HAP-1 (cell line): ENCODE measurements around the gene C1QTNF8.
A peak's percentile ranks its signal among the peaks of the same experiment; 100 is the strongest.

Experiments
- DNase-seq, 2 experiments: peaks; one replicate each; pipeline ENCODE4 v3.0.0-alpha.2; 2016 to 2020; ENCODE audit warnings: low spot score in 2 of 2
- H3K27me3 ChIP-seq: fragments of 250-450 bp; sonication (Bioruptor Pico); 2 replicates; pipeline ENCODE4 v1.5.1; 2020; ENCODE audit warnings: low read depth, mild to moderate bottlenecking, moderate library complexity
- H3K36me3 ChIP-seq: fragments of 250-450 bp; sonication (Bioruptor Pico); replicated peaks from 2 replicates; pipeline ENCODE4 v1.5.1; 2020; ENCODE audit warnings: mild to moderate bottlenecking
- H3K4me1 ChIP-seq: fragments of 250-450 bp; sonication (Bioruptor Pico); 2 replicates; pipeline ENCODE4 v1.5.1; 2020; ENCODE audit warnings: mild to moderate bottlenecking
- H3K4me3 ChIP-seq: fragments of 250-450 bp; sonication (Bioruptor Pico); 2 replicates; pipeline ENCODE4 v1.5.1; 2020; ENCODE audit warnings: mild to moderate bottlenecking, moderate library complexity
- H3K9me3 ChIP-seq: fragments of 250-450 bp; sonication (Bioruptor Pico); 2 replicates; pipeline ENCODE4 v1.5.1; 2020; ENCODE audit warnings: mild to moderate bottlenecking, moderate library complexity
- in situ Hi-C: fragments of 300-500 bp; cut with MboI; formaldehyde crosslinking; loops from 3 replicates; pipeline ENCODE4 v1.14.3; 2020; ENCODE audit warnings: low sequenced_read_pairs, inconsistent platforms, mixed read lengths

C1QTNF8 gene

DNA sequence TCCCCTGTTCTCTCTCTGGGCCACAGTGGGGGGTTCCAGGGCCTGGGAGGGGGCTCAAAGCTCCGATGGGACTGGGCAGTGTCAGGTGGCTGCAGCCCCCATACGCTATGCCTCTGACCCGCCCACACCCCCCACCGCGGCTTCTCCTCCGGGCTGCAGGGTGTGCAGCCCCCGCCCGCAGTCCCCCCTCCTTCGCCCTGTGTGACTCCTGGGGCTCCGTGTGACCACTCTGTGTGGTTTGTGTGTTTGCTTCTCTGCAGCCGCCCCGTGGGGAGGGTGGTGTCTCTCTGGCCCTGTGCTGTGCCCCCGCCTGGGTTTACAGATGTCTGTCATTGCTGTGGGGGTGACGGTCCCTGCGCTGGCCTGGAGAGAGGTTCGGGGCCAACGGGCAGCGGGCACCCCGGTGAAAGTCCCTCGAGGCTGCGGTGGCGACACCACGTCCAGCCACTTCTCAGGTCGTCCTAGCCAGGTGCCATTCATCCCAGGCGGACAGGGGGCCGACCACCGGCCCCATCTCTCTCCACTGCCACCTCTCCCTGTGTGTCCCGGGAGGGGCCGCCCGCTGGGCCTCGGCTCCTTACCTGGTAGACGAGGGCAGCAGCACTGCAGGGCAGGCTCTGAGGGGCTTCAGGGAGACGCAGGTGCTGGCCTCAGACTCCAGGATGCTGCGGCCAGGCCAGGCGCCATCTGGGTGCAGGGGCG is 18.0 kb downstream of the C1QTNF8 start:
- in situ Hi-C loops, result no loop called here
- DNase-seq, result no peak
- H3K4me1 ChIP-seq, result no peaks in the 10 kb centered on the region
- H3K27me3 ChIP-seq, result peaks cover 49% of the 10 kb centered on the region
- H3K9me3 ChIP-seq, result no peaks in the 10 kb centered on the region
- H3K36me3 ChIP-seq, result no peaks in the 10 kb centered on the region
- H3K4me3 ChIP-seq, result no peak overlapping the region

DNA sequence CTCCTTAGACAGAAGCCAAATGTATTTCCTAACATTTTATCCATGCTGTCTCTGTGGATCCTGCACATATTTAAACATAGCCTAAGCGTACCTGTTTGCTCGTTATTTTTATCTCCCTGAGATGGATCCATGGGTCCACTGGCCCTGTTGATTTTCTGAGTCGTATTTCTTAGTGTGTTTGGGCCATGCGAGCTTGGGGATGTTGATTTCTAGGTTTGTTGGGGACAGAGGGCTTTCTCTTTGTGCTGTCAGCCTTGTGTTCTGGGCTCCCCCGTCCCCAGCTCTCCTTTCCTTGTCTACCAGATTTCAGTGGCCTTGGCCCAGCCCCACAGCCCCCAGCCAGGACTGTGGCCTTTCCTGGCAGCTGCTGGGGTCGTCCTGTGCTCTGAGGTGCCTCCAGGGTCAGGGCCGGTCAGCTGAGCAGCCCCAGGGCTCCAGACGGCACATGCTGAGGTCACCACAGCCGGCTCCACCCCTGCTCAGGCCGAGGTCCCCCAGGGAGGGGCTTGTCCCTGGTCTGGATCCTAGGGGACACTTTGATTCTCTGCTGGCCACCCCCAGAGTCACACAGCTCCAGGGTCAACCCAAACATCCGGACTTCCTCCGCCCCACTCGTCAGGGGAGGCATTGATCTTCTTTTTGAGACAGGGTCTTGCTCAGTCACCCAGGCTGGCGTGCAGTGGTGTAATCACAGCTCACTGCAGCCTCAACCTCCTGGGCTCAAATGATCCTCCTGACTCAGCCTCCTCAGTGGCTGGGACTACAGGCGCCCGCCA is 19.1 kb downstream of the C1QTNF8 start:
- Histone ChIP-seq H3K36me3 (no peaks in the 10 kb centered on the region), H3K9me3 (no peaks in the 10 kb centered on the region), H3K4me1 (no peaks in the 10 kb centered on the region), H3K27me3 (peaks cover 47% of the 10 kb centered on the region), H3K4me3 (no peak overlapping the region)
- DNase-seq, result no peak
- in situ Hi-C loops, result no loop called here

DNA sequence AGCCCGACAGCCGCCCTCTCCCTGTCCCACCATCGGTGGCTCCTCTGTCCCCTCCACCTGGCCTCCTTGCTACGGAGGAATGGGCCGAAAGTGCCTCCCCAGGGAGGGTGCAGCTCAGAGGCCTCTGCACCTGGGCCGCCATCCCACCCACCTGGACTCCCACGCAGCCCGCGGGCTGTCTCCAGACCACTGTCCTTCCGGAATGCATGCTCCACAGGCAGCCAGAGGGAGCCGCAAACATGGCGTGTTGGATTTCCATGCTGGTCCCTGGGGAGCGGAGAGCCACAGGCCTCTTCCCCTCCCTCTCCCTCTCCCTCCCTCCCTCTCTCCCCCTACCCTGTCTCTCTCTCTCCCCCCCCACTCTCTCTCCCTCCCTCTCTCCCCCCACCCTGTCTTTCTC is 20.5 kb downstream of the C1QTNF8 start:
- in situ Hi-C loops, result no loop called here
- H3K4me1 ChIP-seq, result no peaks in the 10 kb centered on the region
- no peaks in the 10 kb centered on the region for H3K36me3 ChIP-seq
- DNase-seq, result no peak
- H3K27me3 ChIP-seq, result peaks cover 42% of the 10 kb centered on the region
- H3K9me3 ChIP-seq, result no peaks in the 10 kb centered on the region
- H3K4me3 ChIP-seq, result no peak overlapping the region

GRCh38 chr16:1074379-1074649 is 21.7 kb downstream of the C1QTNF8 start:
- H3K36me3 ChIP-seq, result no peaks in the 10 kb centered on the region
- H3K4me1 ChIP-seq, result no peaks in the 10 kb centered on the region
- no peak for DNase-seq
- in situ Hi-C loops, result no loop called here
- H3K4me3 ChIP-seq, result no peak overlapping the region
- H3K27me3 ChIP-seq, result peaks cover 36% of the 10 kb centered on the region
- H3K9me3 ChIP-seq, result no peaks in the 10 kb centered on the region

DNA sequence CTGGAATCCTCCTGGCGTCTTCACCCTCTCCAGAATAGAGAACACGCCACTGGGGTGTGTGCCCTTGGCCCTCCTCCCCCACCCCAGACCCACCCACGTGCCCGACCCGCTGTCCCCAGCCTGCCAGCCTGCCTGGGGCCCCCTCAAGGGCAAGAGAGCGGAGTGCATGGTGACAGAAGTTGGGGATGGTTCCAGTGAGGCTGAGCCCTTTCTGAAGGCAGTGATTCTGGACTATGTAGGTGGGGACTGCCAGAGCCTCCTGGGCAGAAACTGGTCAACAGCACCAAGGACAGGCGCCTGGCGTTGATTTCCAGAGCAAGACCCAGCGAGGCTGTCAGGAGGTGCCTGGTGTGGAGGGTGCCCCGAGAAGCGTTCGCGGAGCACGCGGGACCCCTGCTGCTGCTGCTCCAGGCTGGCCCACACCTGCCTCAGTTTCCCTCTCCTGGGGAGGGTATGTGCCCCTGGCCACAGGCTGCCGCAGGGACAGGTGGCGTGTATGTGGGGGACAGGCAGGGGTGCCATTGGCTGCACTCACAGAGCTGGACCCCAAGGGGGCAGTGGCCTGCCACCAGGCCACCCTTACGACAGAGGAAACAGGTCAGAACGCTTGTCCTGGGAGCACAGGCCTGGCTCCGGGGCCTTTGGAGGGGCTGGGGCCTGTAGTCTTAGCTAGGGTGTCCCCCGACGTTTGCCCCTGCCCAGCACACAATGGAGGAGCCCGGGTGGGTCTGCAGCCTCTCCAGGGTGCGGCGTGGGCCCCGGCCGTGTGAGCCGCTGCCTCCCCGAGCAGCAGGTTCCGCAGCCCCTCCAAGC is 22.3 kb downstream of the C1QTNF8 start:
- H3K27me3 ChIP-seq, result peaks cover 36% of the 10 kb centered on the region

DNA sequence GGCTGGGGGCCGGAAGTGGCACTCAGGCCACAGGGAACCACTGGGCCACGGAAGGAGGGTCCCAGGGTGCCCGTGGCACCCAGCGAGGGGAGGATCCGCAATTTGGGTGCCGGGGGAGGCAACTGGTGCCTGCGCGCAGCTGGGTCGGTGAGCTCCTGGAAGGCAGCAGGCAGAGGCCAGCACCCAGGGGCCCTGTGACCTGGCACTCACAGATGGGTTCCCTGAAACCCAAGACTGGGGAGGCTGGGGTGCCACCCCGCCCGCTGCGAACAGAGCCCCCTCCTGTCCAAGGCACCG is 22.8 kb downstream of the C1QTNF8 start:
- in situ Hi-C loops, result no loop called here

More for the DNA sequence above, 22.3 kb downstream of the C1QTNF8 start:
- in situ Hi-C loops, result no loop called here
- Histone ChIP-seq H3K4me3 (no peak overlapping the region), H3K36me3 (no peaks in the 10 kb centered on the region), H3K9me3 (no peaks in the 10 kb centered on the region), H3K4me1 (no peaks in the 10 kb centered on the region)
- no peak for DNase-seq

DNA sequence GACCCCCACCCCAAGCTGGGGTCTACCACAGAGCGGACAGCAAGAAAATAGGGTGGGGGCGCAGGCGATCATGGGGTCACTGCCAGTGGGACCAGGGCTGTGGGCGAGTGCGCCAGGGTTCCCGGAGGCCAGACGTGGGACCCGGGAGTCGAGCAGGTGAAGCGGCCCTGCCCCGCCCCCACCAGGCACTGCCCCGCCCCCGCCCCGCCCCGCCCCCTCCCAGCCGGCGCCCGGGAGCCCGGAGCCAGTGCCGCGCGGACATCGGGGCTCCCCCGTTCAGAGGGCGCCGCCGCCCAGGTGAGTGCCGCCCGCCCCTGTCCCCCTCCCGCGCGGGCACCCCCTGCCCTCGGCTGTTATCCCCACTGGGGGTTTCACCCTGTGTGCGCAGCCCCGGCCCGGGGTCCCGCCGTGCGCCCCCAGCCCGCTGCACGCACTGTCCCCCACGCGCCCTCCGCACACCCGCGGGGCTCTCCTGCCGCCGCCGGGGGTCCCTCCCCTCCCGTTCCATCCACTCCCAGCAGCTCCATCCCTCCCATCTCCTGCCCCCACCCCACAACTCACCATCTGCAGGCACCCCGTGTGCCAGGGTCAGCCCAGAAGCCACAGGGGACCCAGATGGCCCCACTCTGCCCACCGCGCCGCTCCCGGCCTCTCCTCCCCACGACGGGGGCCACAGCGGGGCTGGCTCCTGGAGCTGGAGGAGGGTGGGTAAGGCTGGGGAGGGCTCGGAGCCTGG is 23.4 kb downstream of the C1QTNF8 start, which contains the start of gene SSTR5:
Gene SSTR5, plus strand, starts transcription at position 222 of the 736 bp plus-strand sequence. CDS start 6,122 bp downstream, outside the sequence.
- in situ Hi-C loops, result no loop called here
- Histone ChIP-seq H3K4me1 (no peaks in the 10 kb centered on the region), H3K9me3 (no peaks in the 10 kb centered on the region), H3K4me3 (no peak within 1 kb of the TSS), H3K36me3 (no peaks in the 10 kb centered on the region), H3K27me3 (peaks cover 44% of the 10 kb centered on the region)
- no peak for DNase-seq

More for the DNA sequence above, 22.8 kb downstream of the C1QTNF8 start:
- Histone ChIP-seq H3K9me3 (no peaks in the 10 kb centered on the region), H3K27me3 (peaks cover 38% of the 10 kb centered on the region), H3K36me3 (no peaks in the 10 kb centered on the region), H3K4me1 (no peaks in the 10 kb centered on the region), H3K4me3 (no peak overlapping the region)
- DNase-seq, result no peak

GRCh38 chr16:1071561-1072225 is 24.4 kb downstream of the C1QTNF8 start:
- DNase-seq, result no peak
- H3K4me3 ChIP-seq, result no peak overlapping the region
- peaks cover 47% of the 10 kb centered on the region for H3K27me3 ChIP-seq
- H3K36me3 ChIP-seq, result no peaks in the 10 kb centered on the region
- in situ Hi-C loops, result no loop called here
- H3K4me1 ChIP-seq, result no peaks in the 10 kb centered on the region
- H3K9me3 ChIP-seq, result no peaks in the 10 kb centered on the region

DNA sequence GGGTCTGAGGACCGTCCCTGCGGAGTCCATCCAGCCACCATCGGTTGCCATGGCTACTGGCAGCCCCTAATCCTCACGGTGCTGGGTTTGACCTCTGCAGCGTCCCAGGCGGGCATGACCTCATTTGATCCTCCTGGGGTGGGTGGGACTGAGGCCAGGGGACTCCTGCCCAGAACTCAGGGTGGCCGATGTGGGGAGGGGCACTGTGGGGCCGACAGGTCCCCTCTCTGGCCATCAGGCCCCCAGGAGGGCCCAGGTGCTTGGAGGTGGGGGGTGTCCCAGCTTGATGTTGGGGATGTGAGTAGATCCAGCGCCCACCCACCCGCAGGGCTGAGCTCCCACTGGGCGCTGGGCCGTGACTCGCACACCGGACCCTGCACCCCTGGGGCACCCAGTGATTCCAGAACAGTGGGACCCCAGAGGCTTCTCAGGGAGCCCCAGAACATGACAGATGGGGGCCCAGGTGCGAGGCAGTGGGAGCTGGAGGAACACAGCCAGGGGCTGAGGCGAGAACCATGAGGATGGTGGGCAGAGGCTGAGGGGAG is 25.1 kb downstream of the C1QTNF8 start:
- Histone ChIP-seq H3K27me3 (peaks cover 51% of the 10 kb centered on the region), H3K4me1 (no peaks in the 10 kb centered on the region), H3K9me3 (no peaks in the 10 kb centered on the region), H3K4me3 (no peak overlapping the region), H3K36me3 (no peaks in the 10 kb centered on the region)
- no peak for DNase-seq
- in situ Hi-C loops, result no loop called here

DNA sequence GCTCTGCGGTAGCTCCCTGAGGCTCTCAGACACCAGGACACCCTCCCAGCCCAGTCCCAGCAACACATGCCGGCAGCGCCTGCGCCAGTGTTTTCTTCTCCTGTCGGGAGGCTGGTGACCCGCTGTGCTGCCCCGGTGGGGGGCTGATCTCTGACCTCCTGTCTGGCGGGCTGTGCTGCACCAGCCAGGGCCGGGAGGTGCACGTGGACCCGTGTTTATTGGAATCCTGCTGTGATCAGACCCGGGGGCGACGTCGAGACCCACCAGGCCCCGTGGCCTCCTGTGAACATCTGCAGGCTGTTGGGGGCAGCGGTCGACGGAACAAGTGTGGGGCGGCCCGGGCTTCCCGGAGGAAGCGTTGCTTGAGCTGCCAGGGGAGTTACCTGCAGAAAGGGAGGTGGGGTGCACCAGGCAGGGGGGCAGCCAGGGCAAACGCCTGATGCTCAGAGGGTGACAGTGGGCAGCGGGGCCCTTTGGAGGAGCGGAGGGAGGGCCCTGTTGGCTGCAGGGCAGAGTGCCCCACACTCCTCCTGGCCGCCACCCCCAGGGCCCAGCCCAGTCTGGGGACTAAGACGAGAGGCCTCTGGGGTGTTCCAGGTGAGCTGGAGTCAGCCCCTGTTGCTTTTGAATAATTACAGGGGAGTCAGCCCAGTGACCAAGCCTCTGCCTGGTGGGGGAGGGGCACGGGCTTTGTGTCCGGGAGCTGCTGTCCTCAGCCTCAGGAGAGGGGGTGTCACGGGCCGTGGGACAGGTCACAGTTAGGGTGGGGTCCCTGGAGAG is 25.8 kb downstream of the C1QTNF8 start:
- no peaks in the 10 kb centered on the region for H3K4me1 ChIP-seq
- H3K36me3 ChIP-seq, result no peaks in the 10 kb centered on the region
- in situ Hi-C loops, result no loop called here
- DNase-seq, result no peak
- H3K9me3 ChIP-seq, result no peaks in the 10 kb centered on the region
- peaks cover 54% of the 10 kb centered on the region for H3K27me3 ChIP-seq
- no peak overlapping the region for H3K4me3 ChIP-seq

DNA sequence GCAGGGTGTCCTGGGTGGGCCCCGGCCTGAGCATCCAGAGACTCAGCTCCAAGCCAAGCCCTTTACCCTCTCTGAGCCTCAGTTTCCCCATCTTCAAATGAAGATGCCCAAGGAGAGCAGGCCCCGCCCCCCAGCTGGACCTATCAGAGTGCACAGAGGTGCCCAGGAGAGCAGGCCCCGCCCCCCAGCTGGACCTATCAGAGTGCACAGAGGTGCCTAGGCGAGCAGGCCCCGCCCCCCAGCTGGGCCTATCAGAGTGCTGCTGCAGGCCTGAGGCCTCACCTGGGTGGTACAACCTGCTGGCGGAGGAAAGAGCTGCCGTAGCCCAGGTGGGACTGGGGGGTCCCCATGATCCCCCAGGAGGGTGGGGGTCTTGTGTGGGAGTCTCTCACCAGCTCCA is 26.9 kb downstream of the C1QTNF8 start:
- no peaks in the 10 kb centered on the region for H3K4me1 ChIP-seq
- peaks cover 54% of the 10 kb centered on the region for H3K27me3 ChIP-seq
- no peaks in the 10 kb centered on the region for H3K9me3 ChIP-seq
- peak in 1 of 2 experiments; percentile 40 for DNase-seq
- no peaks in the 10 kb centered on the region for H3K36me3 ChIP-seq
- H3K4me3 ChIP-seq, result no peak overlapping the region
- in situ Hi-C loops, result no loop called here

- Histone ChIP-seq H3K4me1 (no peaks in the 10 kb centered on the region), H3K27me3 (peaks cover 57% of the 10 kb centered on the region), H3K36me3 (no peaks in the 10 kb centered on the region), H3K9me3 (no peaks in the 10 kb centered on the region), H3K4me3 (no peak overlapping the region)
- in situ Hi-C loops, result no loop called here
- DNase-seq, result no peak
Measured at GRCh38 chr16:1068451-1068850, 27.6 kb downstream of the C1QTNF8 start.
